ENCODE results near the gene CDH23.

- TF ChIP-seq CTCF (IDR thresholded peaks at IDR 0.05), result no peak
- TF ChIP-seq POLR2A (IDR thresholded peaks at IDR 0.05), result no peak
- no peak for TF ChIP-seq POLR2AphosphoS5 (IDR thresholded peaks at IDR 0.05)
- TF ChIP-seq EP300 (IDR thresholded peaks at IDR 0.05), result no peak
Observed at GRCh38 chr10:71613877-71614276, 217.2 kb downstream of the CDH23 start.

Measured in suprapubic skin (tissue), 4 donors.